Measurements from ENCODE around the gene PCDHGA9. TPM values are rescaled to one million over a fixed set of nuclear protein-coding genes. Genes with fewer than 3 reads are reported as not detected.
"Not testable (repeated sequence)": the region's sequence is repeated elsewhere in the genome, so short reads cannot be mapped to it uniquely, and the experiment has no call there.

Gene PCDHGA9
- total and polyA plus RNA-seq, 2 donors (not counting 1 experiment from before 2014, with no cell fraction given), result 3.3 to 4.8 TPM

DNA sequence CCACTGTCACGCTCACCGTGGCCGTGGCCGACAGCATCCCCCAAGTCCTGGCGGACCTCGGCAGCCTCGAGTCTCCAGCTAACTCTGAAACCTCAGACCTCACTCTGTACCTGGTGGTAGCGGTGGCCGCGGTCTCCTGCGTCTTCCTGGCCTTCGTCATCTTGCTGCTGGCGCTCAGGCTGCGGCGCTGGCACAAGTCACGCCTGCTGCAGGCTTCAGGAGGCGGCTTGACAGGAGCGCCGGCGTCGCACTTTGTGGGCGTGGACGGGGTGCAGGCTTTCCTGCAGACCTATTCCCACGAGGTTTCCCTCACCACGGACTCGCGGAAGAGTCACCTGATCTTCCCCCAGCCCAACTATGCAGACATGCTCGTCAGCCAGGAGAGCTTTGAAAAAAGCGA, 30.1 kb downstream of the PCDHGA9 start:
- not testable (repeated sequence) for H3K4me2 ChIP-seq (ENCODE audit: extremely low read depth, insufficient read depth, low read length); H3K4me1 ChIP-seq (ENCODE audit: control insufficient read depth, extremely low read depth, insufficient read depth, low read length); H3K27me3 ChIP-seq (ENCODE audit: control insufficient read depth, insufficient read depth, low read length); DNase-seq (ENCODE audit: low read depth in 2 of 2); H2AFZ ChIP-seq (ENCODE audit: low read length); H3K36me3 ChIP-seq (ENCODE audit: control insufficient read depth, insufficient read depth, low read length); H3K9ac ChIP-seq (ENCODE audit: insufficient read depth, low read length); H4K20me1 ChIP-seq (ENCODE audit: control insufficient read depth, extremely low read depth, insufficient read depth, low read length); H3K79me2 ChIP-seq (ENCODE audit: control insufficient read depth, insufficient read depth, low read length); H3K27ac ChIP-seq (ENCODE audit: insufficient read depth, low read length); H3K9me3 ChIP-seq (ENCODE audit: control insufficient read depth, insufficient read depth, low read depth, low read length)
- peak overlapping the region in 1 of 4 experiments; percentile 21 for H3K4me3 ChIP-seq (replicated peaks in 1 of 4; ENCODE audit: control extremely low read depth in 1 of 4, insufficient read depth in 1 of 4, low read depth in 3 of 4, low read length in 4 of 4)

DNA sequence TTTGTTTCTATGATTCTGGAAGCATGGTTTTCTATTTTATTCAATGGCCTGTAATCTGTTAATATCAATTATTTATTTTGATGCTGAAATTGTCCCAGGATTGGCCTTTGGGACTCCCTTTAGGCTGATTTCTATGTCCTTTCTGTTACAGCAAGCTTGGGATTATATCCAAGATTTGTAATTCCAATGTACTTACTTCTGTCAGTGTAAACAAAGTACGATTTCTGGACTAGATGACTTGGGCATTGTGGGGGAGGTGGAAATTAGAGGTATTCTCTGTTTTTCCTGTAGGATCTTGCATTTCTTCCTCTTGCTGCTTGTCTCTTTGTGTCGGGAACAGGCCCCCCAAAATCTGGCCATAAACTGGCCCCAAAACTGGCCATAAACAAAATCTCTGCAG, 31.4 kb downstream of the PCDHGA9 start:
- Histone ChIP-seq H3K4me3 (replicated peaks in 1 of 4; ENCODE audit: control extremely low read depth in 1 of 4, insufficient read depth in 1 of 4, low read depth in 3 of 4, low read length in 4 of 4) (peak overlapping the region in 2 of 4 experiments; percentile 3 to 5), H3K79me2 (ENCODE audit: control insufficient read depth, insufficient read depth, low read length) (peaks cover 2% of the 10 kb centered on the region), H3K27me3 (ENCODE audit: control insufficient read depth, insufficient read depth, low read length) (no peaks in the 10 kb centered on the region), H3K4me2 (ENCODE audit: extremely low read depth, insufficient read depth, low read length) (no peak overlapping the region), H4K20me1 (ENCODE audit: control insufficient read depth, extremely low read depth, insufficient read depth, low read length) (no peaks in the 10 kb centered on the region), H3K27ac (ENCODE audit: insufficient read depth, low read length) (no peak overlapping the region), H3K4me1 (ENCODE audit: control insufficient read depth, extremely low read depth, insufficient read depth, low read length) (no peaks in the 10 kb centered on the region), H3K36me3 (ENCODE audit: control insufficient read depth, insufficient read depth, low read length) (no peaks in the 10 kb centered on the region), H3K9me3 (ENCODE audit: control insufficient read depth, insufficient read depth, low read depth, low read length) (peaks cover 3% of the 10 kb centered on the region), H2AFZ (ENCODE audit: low read length) (no peak overlapping the region), H3K9ac (ENCODE audit: insufficient read depth, low read length) (no peak overlapping the region)
- DNase-seq (ENCODE audit: low read depth in 2 of 2), result peak; percentile 18 to 32
- no peak for TF ChIP-seq EZH2 (IDR thresholded peaks at IDR 0.05; ENCODE audit: low read length, missing control alignments)
- TF ChIP-seq, protein P1, sequence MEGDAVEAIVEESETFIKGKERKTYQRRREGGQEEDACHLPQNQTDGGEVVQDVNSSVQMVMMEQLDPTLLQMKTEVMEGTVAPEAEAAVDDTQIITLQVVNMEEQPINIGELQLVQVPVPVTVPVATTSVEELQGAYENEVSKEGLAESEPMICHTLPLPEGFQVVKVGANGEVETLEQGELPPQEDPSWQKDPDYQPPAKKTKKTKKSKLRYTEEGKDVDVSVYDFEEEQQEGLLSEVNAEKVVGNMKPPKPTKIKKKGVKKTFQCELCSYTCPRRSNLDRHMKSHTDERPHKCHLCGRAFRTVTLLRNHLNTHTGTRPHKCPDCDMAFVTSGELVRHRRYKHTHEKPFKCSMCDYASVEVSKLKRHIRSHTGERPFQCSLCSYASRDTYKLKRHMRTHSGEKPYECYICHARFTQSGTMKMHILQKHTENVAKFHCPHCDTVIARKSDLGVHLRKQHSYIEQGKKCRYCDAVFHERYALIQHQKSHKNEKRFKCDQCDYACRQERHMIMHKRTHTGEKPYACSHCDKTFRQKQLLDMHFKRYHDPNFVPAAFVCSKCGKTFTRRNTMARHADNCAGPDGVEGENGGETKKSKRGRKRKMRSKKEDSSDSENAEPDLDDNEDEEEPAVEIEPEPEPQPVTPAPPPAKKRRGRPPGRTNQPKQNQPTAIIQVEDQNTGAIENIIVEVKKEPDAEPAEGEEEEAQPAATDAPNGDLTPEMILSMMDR (conservative IDR thresholded peaks at IDR 0.05 in 1 of 2, IDR thresholded peaks at IDR 0.05 in 1 of 2; ENCODE audit: low read depth in 1 of 2, low read length in 2 of 2), result no peak

DNA sequence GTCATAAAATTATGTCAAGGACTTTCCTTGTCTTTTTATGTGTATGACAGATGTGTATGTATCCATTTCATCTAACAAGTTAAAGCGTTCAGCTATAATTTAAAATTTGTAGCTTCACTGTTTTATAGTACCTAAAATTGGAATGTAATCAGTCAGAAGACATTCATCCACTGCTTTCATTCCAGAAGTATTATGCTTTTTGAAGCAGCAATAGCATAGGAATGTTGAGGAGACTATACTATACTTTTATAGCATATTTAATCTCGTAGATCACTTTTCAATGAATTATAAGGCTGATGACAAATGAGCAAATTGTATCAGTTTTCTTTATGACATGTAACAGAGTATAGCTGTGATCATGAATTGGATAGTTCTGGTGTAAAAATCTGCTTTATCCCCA, 34.6 kb downstream of the PCDHGA9 start:
- TF ChIP-seq, protein P1 (conservative IDR thresholded peaks at IDR 0.05 in 1 of 2, IDR thresholded peaks at IDR 0.05 in 1 of 2; ENCODE audit: low read depth in 1 of 2, low read length in 2 of 2), result no peak
- no peak for TF ChIP-seq EZH2 (IDR thresholded peaks at IDR 0.05; ENCODE audit: low read length, missing control alignments)

More for the DNA sequence above, 34.6 kb downstream of the PCDHGA9 start:
- Histone ChIP-seq H3K36me3 (ENCODE audit: control insufficient read depth, insufficient read depth, low read length) (no peaks in the 10 kb centered on the region), H3K4me3 (replicated peaks in 1 of 4; ENCODE audit: control extremely low read depth in 1 of 4, insufficient read depth in 1 of 4, low read depth in 3 of 4, low read length in 4 of 4) (no peak overlapping the region), H3K9ac (ENCODE audit: insufficient read depth, low read length) (no peak overlapping the region), H3K27ac (ENCODE audit: insufficient read depth, low read length) (no peak overlapping the region), H3K4me2 (ENCODE audit: extremely low read depth, insufficient read depth, low read length) (no peak overlapping the region), H4K20me1 (ENCODE audit: control insufficient read depth, extremely low read depth, insufficient read depth, low read length) (no peaks in the 10 kb centered on the region), H2AFZ (ENCODE audit: low read length) (no peak overlapping the region), H3K27me3 (ENCODE audit: control insufficient read depth, insufficient read depth, low read length) (no peaks in the 10 kb centered on the region), H3K9me3 (ENCODE audit: control insufficient read depth, insufficient read depth, low read depth, low read length) (no peaks in the 10 kb centered on the region), H3K4me1 (ENCODE audit: control insufficient read depth, extremely low read depth, insufficient read depth, low read length) (no peaks in the 10 kb centered on the region), H3K79me2 (ENCODE audit: control insufficient read depth, insufficient read depth, low read length) (no peaks in the 10 kb centered on the region)
- peak in 1 of 2 donors; percentile 27 for DNase-seq (ENCODE audit: low read depth in 2 of 2)

Data from fibroblast of lung (primary cell).